ENCODE results near the gene LYL1. TPM values are rescaled to one million over a fixed set of nuclear protein-coding genes. Genes with fewer than 3 reads are reported as not detected.

The LYL1 gene
- total and polyA plus RNA-seq, 9 of the 15 experiments (the other 6 are each of a cell fraction or from before 2014, with no cell fraction given): 1.3 to 266 (median 34.0) TPM

DNA sequence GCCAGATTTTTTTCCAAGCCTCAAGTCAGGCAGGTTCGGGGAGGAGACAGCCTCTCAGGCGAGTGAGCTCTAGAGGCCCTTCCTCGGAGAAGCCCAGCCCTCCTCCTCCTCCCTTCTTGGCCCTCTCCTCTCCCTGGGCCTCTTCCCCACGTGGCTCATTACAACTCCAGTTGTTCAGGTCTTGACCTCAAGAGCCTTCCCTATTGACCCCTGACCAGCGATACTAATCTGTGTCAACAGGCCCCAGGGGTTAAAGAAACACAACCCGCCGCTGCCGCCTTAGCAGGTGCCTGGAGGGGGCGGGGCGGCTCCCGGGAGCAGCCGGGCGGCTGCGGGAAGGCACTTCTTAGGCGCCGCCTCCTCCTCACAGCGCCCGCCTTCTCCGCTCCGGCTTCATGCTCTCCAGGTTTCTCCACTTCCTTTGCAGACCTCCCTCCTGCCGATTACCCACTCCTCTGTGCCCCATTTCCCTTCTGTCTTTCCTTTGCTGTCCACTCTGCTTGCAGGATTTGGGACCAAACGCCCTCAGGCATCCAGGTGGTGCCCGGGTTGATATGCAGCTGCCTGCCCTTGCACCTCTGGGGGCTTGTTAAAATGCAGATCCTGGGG lies 51.0 kb downstream of the LYL1 start (continued):
- TF ChIP-seq ZBTB1 (CRISPR knock-in tag; IDR thresholded peaks at IDR 0.05; ENCODE audit: borderline replicate concordance, low read depth): no peak
- TF ChIP-seq BRD9 (IDR thresholded peaks at IDR 0.05; ENCODE audit: low read depth, partially characterized antibody): no peak
- TF ChIP-seq, protein P1, sequence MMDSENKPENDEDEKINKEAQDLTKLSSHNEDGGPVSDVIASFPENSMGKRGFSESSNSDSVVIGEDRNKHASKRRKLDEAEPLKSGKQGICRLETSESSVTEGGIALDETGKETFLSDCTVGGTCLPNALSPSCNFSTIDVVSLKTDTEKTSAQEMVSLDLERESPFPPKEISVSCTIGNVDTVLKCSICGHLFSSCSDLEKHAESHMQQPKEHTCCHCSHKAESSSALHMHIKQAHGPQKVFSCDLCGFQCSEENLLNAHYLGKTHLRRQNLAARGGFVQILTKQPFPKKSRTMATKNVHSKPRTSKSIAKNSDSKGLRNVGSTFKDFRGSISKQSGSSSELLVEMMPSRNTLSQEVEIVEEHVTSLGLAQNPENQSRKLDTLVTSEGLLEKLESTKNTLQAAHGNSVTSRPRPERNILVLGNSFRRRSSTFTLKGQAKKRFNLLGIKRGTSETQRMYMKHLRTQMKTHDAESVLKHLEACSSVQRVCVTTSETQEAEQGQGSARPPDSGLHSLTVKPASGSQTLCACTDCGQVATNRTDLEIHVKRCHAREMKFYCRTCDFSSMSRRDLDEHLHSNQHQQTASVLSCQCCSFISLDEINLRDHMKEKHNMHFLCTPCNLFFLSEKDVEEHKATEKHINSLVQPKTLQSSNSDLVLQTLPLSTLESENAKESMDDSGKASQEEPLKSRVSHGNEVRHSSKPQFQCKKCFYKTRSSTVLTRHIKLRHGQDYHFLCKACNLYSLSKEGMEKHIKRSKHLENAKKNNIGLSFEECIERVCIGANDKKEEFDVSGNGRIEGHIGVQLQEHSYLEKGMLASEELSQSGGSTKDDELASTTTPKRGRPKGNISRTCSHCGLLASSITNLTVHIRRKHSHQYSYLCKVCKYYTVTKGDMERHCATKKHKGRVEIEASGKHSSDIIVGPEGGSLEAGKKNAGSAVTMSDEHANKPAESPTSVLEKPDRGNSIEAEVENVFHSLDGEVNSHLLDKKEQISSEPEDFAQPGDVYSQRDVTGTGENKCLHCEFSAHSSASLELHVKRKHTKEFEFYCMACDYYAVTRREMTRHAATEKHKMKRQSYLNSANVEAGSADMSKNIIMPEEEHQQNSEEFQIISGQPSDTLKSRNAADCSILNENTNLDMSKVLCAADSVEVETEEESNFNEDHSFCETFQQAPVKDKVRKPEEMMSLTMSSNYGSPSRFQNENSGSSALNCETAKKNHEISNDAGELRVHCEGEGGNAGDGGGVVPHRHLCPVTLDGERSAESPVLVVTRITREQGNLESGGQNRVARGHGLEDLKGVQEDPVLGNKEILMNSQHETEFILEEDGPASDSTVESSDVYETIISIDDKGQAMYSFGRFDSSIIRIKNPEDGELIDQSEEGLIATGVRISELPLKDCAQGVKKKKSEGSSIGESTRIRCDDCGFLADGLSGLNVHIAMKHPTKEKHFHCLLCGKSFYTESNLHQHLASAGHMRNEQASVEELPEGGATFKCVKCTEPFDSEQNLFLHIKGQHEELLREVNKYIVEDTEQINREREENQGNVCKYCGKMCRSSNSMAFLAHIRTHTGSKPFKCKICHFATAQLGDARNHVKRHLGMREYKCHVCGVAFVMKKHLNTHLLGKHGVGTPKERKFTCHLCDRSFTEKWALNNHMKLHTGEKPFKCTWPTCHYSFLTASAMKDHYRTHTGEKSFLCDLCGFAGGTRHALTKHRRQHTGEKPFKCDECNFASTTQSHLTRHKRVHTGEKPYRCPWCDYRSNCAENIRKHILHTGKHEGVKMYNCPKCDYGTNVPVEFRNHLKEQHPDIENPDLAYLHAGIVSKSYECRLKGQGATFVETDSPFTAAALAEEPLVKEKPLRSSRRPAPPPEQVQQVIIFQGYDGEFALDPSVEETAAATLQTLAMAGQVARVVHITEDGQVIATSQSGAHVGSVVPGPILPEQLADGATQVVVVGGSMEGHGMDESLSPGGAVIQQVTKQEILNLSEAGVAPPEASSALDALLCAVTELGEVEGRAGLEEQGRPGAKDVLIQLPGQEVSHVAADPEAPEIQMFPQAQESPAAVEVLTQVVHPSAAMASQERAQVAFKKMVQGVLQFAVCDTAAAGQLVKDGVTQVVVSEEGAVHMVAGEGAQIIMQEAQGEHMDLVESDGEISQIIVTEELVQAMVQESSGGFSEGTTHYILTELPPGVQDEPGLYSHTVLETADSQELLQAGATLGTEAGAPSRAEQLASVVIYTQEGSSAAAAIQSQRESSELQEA (IDR thresholded peaks at IDR 0.05; ENCODE audit: low read depth): no peak
- TF ChIP-seq, protein P2, sequence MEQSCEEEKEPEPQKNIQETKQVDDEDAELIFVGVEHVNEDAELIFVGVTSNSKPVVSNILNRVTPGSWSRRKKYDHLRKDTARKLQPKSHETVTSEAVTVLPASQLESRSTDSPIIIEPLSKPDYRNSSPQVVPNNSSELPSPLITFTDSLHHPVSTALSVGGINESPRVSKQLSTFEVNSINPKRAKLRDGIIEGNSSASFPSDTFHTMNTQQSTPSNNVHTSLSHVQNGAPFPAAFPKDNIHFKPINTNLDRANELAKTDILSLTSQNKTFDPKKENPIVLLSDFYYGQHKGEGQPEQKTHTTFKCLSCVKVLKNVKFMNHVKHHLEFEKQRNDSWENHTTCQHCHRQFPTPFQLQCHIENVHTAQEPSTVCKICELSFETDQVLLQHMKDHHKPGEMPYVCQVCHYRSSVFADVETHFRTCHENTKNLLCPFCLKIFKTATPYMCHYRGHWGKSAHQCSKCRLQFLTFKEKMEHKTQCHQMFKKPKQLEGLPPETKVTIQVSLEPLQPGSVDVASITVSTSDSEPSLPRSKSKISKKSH (CRISPR knock-in tag; IDR thresholded peaks at IDR 0.05): no peak
- TF ChIP-seq, protein P3, sequence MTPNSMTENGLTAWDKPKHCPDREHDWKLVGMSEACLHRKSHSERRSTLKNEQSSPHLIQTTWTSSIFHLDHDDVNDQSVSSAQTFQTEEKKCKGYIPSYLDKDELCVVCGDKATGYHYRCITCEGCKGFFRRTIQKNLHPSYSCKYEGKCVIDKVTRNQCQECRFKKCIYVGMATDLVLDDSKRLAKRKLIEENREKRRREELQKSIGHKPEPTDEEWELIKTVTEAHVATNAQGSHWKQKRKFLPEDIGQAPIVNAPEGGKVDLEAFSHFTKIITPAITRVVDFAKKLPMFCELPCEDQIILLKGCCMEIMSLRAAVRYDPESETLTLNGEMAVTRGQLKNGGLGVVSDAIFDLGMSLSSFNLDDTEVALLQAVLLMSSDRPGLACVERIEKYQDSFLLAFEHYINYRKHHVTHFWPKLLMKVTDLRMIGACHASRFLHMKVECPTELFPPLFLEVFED (CRISPR knock-in tag; conservative IDR thresholded peaks at IDR 0.05): no peak
- TF ChIP-seq FOXK1 (CRISPR knock-in tag; IDR thresholded peaks at IDR 0.05; ENCODE audit: borderline replicate concordance): no peak
- no peak for TF ChIP-seq ZNF668 (CRISPR knock-in tag; IDR thresholded peaks at IDR 0.05)
- no peak for TF ChIP-seq YY1 (IDR thresholded peaks at IDR 0.05; ENCODE audit: borderline replicate concordance in 1 of 3, control insufficient read depth in 1 of 3, extremely low read depth in 1 of 3, insufficient read depth in 3 of 3, insufficient read length in 1 of 3, insufficient replicate concordance in 2 of 3, low read depth in 1 of 3, low read length in 2 of 3)
- TF ChIP-seq SMARCB1 (IDR thresholded peaks at IDR 0.05; ENCODE audit: insufficient read length, low read depth): no peak
- no peak for TF ChIP-seq U2AF2 (optimal IDR thresholded peaks at IDR 0.05; ENCODE audit: low read depth, low read length)
- TF ChIP-seq SMC3 (conservative IDR thresholded peaks at IDR 0.05; ENCODE audit: insufficient read depth, low read depth, low read length): no peak
- TF ChIP-seq ILK (tag; IDR thresholded peaks at IDR 0.05; ENCODE audit: borderline replicate concordance, low read depth): no peak
- TF ChIP-seq SRSF7 (optimal IDR thresholded peaks at IDR 0.05; ENCODE audit: low read depth, low read length): no peak
- no peak for TF ChIP-seq E2F3 (CRISPR knock-in tag; IDR thresholded peaks at IDR 0.05)
- TF ChIP-seq KDM1A (IDR thresholded peaks at IDR 0.05): peak; percentile 99
- no peak for TF ChIP-seq KLF1 (tag; IDR thresholded peaks at IDR 0.05)

Data from K562 (cell line).